Lower lobe of right lung (tissue), 2 donors: ENCODE measurements around the gene CRTC1. TPM values are rescaled to one million over a fixed set of nuclear protein-coding genes. Genes with fewer than 3 reads are reported as not detected.

Experiments used
- ATAC-seq, 2 donors: fragments of 200-7000 bp; cut with Tn5 transposase; one replicate each; pipeline ENCODE4 v1.9.1; 2020 to 2022; ENCODE audit warnings: mild to moderate bottlenecking in 2 of 2, moderate library complexity in 2 of 2
- DNase-seq: peaks from one replicate; pipeline ENCODE4 v3.0.0-alpha.2; 2020
- H3K27ac ChIP-seq: fragments of 200-600 bp; one replicate; pipeline ENCODE4 v1.8.0; 2022
- H3K27me3 ChIP-seq: fragments of 200-600 bp; one replicate; pipeline ENCODE4 v1.8.0; 2022; ENCODE audit warnings: low read depth
- H3K36me3 ChIP-seq: fragments of 200-600 bp; one replicate; pipeline ENCODE4 v1.8.0; 2022; ENCODE audit warnings: mild to moderate bottlenecking
- H3K4me1 ChIP-seq: fragments of 200-600 bp; one replicate; pipeline ENCODE4 v1.8.0; 2022
- H3K4me3 ChIP-seq: fragments of 200-600 bp; one replicate; pipeline ENCODE4 v1.8.0; 2022; ENCODE audit warnings: mild to moderate bottlenecking
- H3K9me3 ChIP-seq: fragments of 200-600 bp; one replicate; pipeline ENCODE4 v1.8.0; 2022
- intact Hi-C: fragments of 100-400 bp; cut with DNase I; formaldehyde crosslinking; loops from one replicate; pipeline ENCODE4 v1.11.0; 2022
- total RNA-seq: library from RNA; stranded (reverse); fragmentation: NEBNext Ultra II Directional; extraction: Animal tissue kit (Norgen Biotek cat#: 25700); gene quantifications from one replicate; pipeline ENCODE4 v1.2.1, GENCODE V29; 2021
- TF ChIP-seq, protein P1 (sequence below): fragments of 200-600 bp; IDR thresholded peaks from one replicate; pipeline ENCODE4 v1.8.0; 2022; ENCODE audit warnings: antibody characterized with exemption, mild to moderate bottlenecking
- donor health status: DM: no; HTN: yes; CAD: no; lungs with severe emphysema.

CRTC1 gene
- total RNA-seq, 1 donor from 2014 or later, result 16.2 TPM

DNA sequence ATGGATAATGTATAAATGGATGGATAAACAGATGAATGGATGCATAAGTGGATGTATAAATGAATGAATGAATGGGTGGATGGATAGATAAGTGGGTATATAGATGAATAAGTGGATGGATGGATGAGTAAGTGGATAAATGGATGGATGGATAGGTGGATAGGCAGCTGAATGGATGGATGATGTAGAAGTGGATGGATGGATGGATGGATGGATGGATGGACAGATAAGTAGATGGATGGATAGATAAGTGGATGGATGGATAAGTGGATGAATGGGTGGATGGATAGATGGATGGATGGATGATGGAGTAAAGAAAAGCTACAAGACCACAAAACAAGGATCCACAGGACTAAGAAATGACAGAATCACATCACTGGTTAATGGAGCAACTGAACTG, 116.6 kb downstream of the CRTC1 start:
- intact Hi-C loops, result no loop called here
- H3K9me3 ChIP-seq, result no peaks in the 10 kb centered on the region
- TF ChIP-seq, protein P1, sequence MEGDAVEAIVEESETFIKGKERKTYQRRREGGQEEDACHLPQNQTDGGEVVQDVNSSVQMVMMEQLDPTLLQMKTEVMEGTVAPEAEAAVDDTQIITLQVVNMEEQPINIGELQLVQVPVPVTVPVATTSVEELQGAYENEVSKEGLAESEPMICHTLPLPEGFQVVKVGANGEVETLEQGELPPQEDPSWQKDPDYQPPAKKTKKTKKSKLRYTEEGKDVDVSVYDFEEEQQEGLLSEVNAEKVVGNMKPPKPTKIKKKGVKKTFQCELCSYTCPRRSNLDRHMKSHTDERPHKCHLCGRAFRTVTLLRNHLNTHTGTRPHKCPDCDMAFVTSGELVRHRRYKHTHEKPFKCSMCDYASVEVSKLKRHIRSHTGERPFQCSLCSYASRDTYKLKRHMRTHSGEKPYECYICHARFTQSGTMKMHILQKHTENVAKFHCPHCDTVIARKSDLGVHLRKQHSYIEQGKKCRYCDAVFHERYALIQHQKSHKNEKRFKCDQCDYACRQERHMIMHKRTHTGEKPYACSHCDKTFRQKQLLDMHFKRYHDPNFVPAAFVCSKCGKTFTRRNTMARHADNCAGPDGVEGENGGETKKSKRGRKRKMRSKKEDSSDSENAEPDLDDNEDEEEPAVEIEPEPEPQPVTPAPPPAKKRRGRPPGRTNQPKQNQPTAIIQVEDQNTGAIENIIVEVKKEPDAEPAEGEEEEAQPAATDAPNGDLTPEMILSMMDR, result no peak
- no peaks in the 10 kb centered on the region for H3K36me3 ChIP-seq
- H3K27ac ChIP-seq, result no peak overlapping the region
- H3K27me3 ChIP-seq, result peaks cover 42% of the 10 kb centered on the region
- DNase-seq, result no peak
- H3K4me3 ChIP-seq, result no peak overlapping the region
- H3K4me1 ChIP-seq, result no peaks in the 10 kb centered on the region
- ATAC-seq, result no peak

DNA sequence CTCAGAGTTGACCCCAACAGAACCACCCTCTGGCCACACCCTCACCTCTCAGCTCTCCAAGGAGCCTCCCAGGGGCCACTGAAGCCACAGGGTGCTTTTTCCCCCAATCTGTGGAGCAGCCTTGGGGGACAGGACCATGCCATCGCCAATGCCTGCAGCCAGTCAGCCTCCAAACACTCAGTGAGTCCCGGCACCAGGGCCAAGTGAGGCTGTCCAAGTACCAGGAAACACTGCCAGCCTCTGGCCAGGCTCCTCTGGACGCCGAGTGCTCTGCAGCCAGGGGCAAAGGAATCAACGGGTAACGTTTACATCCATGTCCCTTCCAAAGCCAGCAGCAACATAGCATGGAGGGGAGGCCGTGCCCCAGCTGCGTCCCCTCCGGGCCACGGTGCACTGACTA, 117.2 kb downstream of the CRTC1 start:
- Histone ChIP-seq H3K36me3 (no peaks in the 10 kb centered on the region), H3K27me3 (peaks cover 37% of the 10 kb centered on the region), H3K9me3 (no peaks in the 10 kb centered on the region), H3K4me3 (no peak overlapping the region), H3K27ac (no peak overlapping the region), H3K4me1 (no peaks in the 10 kb centered on the region)
- ATAC-seq (no peak), DNase-seq (no peak)
- TF ChIP-seq, protein P1, result no peak
- intact Hi-C loops, result no loop called here

DNA sequence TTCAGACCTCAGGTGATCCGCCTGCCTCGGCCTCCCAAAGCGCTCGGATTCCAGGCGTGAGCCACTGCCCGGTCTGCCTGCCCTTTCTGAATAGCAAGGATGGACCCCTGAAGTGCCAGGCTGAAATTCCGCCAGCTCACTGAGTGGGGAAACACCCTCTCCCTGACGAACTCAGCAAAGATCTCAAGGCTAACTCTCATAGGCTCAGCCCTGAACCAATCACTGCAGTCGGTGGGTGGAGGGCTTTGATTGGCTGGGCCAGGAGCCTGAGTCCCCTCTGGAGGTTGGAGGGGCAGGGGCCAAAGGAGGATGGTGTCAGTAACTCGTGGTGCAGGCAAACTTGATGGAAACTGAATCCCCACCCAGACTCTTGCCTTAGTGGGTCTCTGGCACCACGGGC, 118.9 kb downstream of the CRTC1 start:
- H3K27ac ChIP-seq, result no peak overlapping the region
- TF ChIP-seq, protein P1, result no peak
- DNase-seq (no peak), ATAC-seq (no peak)
- no peaks in the 10 kb centered on the region for H3K4me1 ChIP-seq
- no peaks in the 10 kb centered on the region for H3K9me3 ChIP-seq
- intact Hi-C loops, result no loop called here
- H3K36me3 ChIP-seq, result no peaks in the 10 kb centered on the region
- peaks cover 24% of the 10 kb centered on the region for H3K27me3 ChIP-seq
- H3K4me3 ChIP-seq, result no peak overlapping the region

DNA sequence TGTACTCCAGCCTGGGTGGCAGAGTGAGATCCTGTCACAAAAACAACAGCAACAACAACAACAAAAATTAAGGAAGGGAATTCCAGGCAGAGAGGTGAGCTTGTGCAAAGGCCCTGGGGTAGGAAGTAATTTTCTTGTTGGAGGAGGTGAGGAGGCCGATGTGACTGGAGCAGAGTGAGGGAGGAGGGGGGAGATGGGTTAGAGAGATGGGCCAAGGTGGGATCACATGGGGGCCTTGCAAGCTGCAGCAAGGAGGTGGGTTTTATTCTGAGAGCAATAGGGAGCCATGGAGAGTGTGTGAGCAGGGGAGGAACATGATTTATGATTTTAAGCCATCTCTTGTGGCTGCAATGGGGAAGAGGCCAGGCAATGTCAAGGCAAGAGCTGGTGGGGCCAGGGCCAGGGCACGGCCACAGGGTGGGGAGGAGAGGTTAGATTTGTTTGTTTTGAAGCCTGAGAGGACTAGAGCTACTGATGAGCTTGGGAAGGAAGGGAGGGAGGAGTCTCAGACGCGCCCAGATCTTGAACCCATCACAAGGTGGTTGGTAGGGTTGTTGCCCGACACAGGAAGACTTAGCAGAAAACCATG, 120.2 kb downstream of the CRTC1 start:
- Histone ChIP-seq H3K27ac (no peak overlapping the region), H3K9me3 (no peaks in the 10 kb centered on the region), H3K36me3 (no peaks in the 10 kb centered on the region), H3K27me3 (peaks cover 11% of the 10 kb centered on the region), H3K4me1 (peaks cover under 1% of the 10 kb centered on the region), H3K4me3 (no peak overlapping the region)
- intact Hi-C loops, result no loop called here
- DNase-seq (no peak), ATAC-seq (no peak)
- TF ChIP-seq, protein P1, result no peak

DNA sequence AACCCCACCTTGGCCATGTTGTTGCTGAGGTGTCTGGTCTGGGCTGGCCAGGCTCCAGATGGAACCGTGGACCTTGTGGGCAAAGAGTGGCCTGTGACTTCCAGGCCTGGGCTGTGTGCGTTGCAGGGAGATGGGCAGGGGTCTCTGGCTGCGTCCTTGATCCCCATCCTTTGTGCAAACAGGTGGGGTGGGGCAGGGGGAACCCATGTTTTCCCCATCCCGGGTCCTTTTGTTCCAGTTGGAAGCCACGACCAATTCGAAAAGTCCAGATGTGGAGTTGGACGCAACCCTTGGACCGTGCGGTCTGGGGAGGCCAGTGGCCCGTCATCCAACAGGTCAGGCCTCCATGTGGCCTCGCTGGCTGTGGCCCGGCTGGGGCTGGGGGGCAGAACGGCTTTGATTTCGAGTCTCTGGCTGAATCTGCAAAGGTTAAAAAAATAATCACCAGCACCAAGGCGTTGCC, 120.7 kb downstream of the CRTC1 start:
- TF ChIP-seq, protein P1, result no peak
- H3K36me3 ChIP-seq, result no peaks in the 10 kb centered on the region
- peaks cover 5% of the 10 kb centered on the region for H3K4me1 ChIP-seq
- intact Hi-C loops, result no loop called here
- no peak overlapping the region for H3K4me3 ChIP-seq
- no peak for ATAC-seq
- H3K27me3 ChIP-seq, result peaks cover 6% of the 10 kb centered on the region
- H3K9me3 ChIP-seq, result no peaks in the 10 kb centered on the region
- DNase-seq, result no peak
- no peak overlapping the region for H3K27ac ChIP-seq

DNA sequence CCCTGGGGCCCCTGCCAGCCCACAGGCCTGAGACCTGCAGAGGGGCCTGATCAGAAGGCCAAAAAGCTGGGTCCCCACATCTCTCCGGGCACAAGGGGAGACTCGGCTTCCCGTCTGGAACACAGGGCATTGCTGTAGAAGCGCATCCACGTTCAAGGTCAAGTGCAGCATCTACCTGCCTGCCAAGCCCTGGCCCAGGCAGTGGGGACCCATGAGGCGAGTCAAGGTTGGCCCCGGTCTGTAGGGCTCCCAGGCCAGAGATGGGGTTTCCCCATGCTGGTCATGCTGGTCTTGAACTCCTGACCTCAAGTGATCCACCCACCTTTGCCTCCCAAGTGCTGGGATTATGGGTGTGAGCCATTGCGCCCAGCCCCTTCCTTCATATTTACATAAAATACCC, 121.2 kb downstream of the CRTC1 start:
- Histone ChIP-seq H3K27ac (no peak overlapping the region), H3K4me3 (no peak overlapping the region), H3K4me1 (peaks cover 7% of the 10 kb centered on the region), H3K27me3 (peaks cover 6% of the 10 kb centered on the region), H3K36me3 (no peaks in the 10 kb centered on the region), H3K9me3 (no peaks in the 10 kb centered on the region)
- ATAC-seq (no peak), DNase-seq (no peak)
- TF ChIP-seq, protein P1, result no peak
- intact Hi-C loops, result no loop called here
